Lower leg skin (tissue), 3 donors: ENCODE data around the gene MT1G.

ENCODE experiments used
- POLR2A ChIP-seq, 2 donors: fragments of 450-650 bp; IDR thresholded peaks; one replicate each; pipeline ENCODE4 v1.6.1; 2016 to 2017; ENCODE audit warnings: antibody characterized with exemption in 2 of 2, mild to moderate bottlenecking in 1 of 2, moderate library complexity in 1 of 2
- TF ChIP-seq, protein P1 (sequence below), 3 donors: fragments of 450-650 bp; IDR thresholded peaks; one replicate each; pipeline ENCODE4 v1.5.1; 2016; ENCODE audit warnings: antibody characterized with exemption in 3 of 3, mild to moderate bottlenecking in 3 of 3, moderate library complexity in 2 of 3

DNA sequence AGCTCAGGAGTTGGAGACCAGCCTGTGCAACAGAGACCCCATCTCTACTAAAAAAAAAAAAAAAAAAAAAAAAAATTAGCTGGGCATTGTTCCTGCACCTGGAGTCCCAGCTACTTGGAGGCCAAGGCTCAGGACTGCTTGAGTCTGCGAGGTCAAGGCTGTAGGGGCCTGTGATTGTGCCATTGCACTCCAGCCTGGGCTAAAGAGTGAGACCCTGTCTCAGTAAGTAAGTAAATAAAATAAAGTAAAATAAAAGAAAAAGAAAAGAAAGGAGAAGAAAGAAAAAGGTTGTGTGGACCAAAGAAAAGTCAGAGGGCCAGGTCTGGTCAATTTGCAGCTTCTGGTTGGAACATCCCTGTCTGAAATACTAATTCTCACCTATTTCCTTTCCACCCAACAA, 32.8 kb upstream of the MT1G start:
- TF ChIP-seq POLR2A (IDR thresholded peaks at IDR 0.05): no peak
- TF ChIP-seq, protein P1, sequence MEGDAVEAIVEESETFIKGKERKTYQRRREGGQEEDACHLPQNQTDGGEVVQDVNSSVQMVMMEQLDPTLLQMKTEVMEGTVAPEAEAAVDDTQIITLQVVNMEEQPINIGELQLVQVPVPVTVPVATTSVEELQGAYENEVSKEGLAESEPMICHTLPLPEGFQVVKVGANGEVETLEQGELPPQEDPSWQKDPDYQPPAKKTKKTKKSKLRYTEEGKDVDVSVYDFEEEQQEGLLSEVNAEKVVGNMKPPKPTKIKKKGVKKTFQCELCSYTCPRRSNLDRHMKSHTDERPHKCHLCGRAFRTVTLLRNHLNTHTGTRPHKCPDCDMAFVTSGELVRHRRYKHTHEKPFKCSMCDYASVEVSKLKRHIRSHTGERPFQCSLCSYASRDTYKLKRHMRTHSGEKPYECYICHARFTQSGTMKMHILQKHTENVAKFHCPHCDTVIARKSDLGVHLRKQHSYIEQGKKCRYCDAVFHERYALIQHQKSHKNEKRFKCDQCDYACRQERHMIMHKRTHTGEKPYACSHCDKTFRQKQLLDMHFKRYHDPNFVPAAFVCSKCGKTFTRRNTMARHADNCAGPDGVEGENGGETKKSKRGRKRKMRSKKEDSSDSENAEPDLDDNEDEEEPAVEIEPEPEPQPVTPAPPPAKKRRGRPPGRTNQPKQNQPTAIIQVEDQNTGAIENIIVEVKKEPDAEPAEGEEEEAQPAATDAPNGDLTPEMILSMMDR (IDR thresholded peaks at IDR 0.05): no peak
